ENCODE results near the gene DRD4.

The DRD4 gene

GRCh38 chr11:592501-592900, 44.6 kb upstream of the DRD4 start:
- no peaks in the 10 kb centered on the region for H3K4me1 ChIP-seq
- H3K27me3 ChIP-seq: no peaks in the 10 kb centered on the region
- intact Hi-C loops (cut with DNase I; ENCODE audit: low total_unique reads): no loop called here
- peaks cover 51 to 100% (median 97%) of the 10 kb centered on the region in 3 donors for H3K36me3 ChIP-seq
- no peak overlapping the region for H3K27ac ChIP-seq
- TF ChIP-seq, protein P1, sequence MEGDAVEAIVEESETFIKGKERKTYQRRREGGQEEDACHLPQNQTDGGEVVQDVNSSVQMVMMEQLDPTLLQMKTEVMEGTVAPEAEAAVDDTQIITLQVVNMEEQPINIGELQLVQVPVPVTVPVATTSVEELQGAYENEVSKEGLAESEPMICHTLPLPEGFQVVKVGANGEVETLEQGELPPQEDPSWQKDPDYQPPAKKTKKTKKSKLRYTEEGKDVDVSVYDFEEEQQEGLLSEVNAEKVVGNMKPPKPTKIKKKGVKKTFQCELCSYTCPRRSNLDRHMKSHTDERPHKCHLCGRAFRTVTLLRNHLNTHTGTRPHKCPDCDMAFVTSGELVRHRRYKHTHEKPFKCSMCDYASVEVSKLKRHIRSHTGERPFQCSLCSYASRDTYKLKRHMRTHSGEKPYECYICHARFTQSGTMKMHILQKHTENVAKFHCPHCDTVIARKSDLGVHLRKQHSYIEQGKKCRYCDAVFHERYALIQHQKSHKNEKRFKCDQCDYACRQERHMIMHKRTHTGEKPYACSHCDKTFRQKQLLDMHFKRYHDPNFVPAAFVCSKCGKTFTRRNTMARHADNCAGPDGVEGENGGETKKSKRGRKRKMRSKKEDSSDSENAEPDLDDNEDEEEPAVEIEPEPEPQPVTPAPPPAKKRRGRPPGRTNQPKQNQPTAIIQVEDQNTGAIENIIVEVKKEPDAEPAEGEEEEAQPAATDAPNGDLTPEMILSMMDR (IDR thresholded peaks at IDR 0.05): no peak
- no peak overlapping the region for H3K4me3 ChIP-seq
- no peaks in the 10 kb centered on the region for H3K9me3 ChIP-seq
- DNase-seq: no peak

DNA sequence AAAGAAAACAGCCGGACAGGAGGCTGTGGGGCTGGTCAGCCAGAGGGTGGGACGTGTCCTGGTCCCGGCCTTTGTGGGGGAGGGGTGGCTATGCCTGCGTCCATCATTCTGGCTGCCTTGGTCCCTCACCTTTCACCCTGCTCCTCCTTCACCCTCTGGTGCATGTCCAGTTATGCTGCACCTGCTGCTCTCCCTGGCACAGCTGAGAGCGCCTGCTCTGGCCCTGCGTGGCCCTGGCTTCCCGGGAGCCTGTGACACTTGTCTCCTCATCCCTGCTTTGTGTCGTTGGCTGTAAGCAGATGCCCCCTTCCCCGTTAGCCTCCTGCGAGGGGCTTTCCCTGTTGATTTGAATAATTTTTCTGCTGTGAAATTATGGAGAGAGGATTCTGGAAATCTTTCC, 44.2 kb upstream of the DRD4 start:
- Histone ChIP-seq H3K4me3 (no peak overlapping the region), H3K36me3 (peaks cover 51 to 100% (median 97%) of the 10 kb centered on the region in 3 donors), H3K9me3 (no peaks in the 10 kb centered on the region), H3K27me3 (no peaks in the 10 kb centered on the region), H3K27ac (no peak overlapping the region), H3K4me1 (no peaks in the 10 kb centered on the region)
- DNase-seq: no peak
- TF ChIP-seq, protein P1 (IDR thresholded peaks at IDR 0.05): no peak
- intact Hi-C loops (cut with DNase I; ENCODE audit: low total_unique reads): no loop called here

GRCh38 chr11:593347-593746, 43.7 kb upstream of the DRD4 start:
- peaks cover 53 to 100% (median 97%) of the 10 kb centered on the region in 3 donors for H3K36me3 ChIP-seq
- DNase-seq: no peak
- no peak overlapping the region for H3K4me3 ChIP-seq
- no peaks in the 10 kb centered on the region for H3K9me3 ChIP-seq
- intact Hi-C loops (cut with DNase I; ENCODE audit: low total_unique reads): no loop called here
- no peaks in the 10 kb centered on the region for H3K4me1 ChIP-seq
- TF ChIP-seq, protein P1 (IDR thresholded peaks at IDR 0.05): no peak
- no peak overlapping the region for H3K27ac ChIP-seq
- no peaks in the 10 kb centered on the region for H3K27me3 ChIP-seq

DNA sequence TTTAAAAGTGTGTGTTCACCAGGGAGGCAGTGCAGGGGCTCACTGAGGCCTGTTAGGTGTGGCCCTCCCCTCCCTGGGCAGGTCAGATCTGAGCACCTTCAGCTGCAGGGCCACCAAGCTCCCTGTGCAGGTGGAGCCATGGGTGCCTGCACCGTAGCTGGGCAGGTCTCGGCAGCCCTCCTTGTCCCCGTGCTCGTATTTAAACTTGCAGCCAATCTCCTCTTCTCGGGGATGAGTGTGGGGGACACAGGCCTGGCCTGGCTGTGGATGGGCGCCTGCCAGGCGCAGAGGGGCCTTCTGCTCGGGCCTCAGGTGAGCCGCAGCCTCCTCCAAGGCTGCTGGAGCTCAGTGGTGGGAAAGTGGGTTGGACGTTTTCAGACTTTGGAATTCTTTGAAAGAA, 41.7 kb upstream of the DRD4 start:
- no peak for DNase-seq
- no peak overlapping the region for H3K4me3 ChIP-seq
- intact Hi-C loops (cut with DNase I; ENCODE audit: low total_unique reads): no loop called here
- TF ChIP-seq, protein P1 (IDR thresholded peaks at IDR 0.05): no peak
- H3K9me3 ChIP-seq: no peaks in the 10 kb centered on the region
- H3K4me1 ChIP-seq: no peaks in the 10 kb centered on the region
- H3K27me3 ChIP-seq: no peaks in the 10 kb centered on the region
- no peak overlapping the region for H3K27ac ChIP-seq
- H3K36me3 ChIP-seq: peaks cover 69 to 100% (median 94%) of the 10 kb centered on the region in 3 donors

DNA sequence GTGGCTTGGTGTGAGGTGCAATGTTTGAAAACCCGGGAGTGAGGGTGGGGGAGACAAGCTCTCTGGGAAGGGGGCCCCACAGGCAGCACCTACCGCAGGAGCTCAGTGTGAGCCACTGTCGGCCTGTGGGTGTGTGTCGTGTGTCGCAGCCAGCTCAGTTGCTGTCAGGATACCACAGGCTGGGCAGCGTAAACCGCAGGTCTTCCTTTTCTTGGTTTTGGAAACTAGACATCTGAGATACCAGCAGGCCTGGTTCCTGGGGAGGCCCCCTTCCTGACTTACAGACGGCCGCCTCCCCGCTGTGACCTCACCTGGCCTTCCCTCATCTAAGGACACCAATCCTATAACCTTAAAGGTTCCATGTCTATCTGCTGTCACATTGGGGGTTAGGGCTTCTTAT, 40.7 kb upstream of the DRD4 start:
- no peaks in the 10 kb centered on the region for H3K4me1 ChIP-seq
- H3K9me3 ChIP-seq: no peaks in the 10 kb centered on the region
- TF ChIP-seq, protein P1 (IDR thresholded peaks at IDR 0.05): no peak
- peaks cover 75 to 100% (median 93%) of the 10 kb centered on the region in 3 donors for H3K36me3 ChIP-seq
- no peak overlapping the region for H3K4me3 ChIP-seq
- no peaks in the 10 kb centered on the region for H3K27me3 ChIP-seq
- no peak overlapping the region for H3K27ac ChIP-seq
- intact Hi-C loops (cut with DNase I; ENCODE audit: low total_unique reads): no loop called here
- DNase-seq: no peak

DNA sequence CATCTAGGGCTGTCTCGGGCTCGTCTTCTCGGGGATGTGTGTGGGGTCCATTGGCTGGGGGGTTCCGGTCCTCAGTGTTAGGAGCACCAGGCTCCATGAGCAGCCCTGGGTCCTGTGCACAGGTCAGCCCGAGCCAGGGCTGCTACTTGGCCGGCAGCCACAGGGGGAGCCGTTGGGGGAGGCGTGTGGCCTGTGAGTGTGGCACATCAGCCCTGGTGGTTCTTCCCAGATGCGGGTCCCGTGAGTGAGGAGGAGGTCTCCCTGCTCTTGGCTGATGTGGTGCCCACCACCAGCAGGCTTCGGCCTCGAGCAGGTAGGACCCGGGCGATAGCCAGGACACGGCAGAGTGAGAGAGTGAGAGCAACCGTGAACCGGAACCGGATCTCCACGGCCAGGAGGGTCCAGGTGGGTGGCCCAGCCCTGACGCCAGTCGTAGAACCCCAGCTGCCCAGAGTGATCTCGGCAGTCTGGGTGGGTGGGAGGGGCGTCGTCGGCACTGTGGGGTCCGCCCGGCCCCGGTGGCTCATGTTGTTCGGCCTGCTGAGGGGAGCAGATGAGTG, 39.8 kb upstream of the DRD4 start:
- no peak overlapping the region for H3K4me3 ChIP-seq
- H3K36me3 ChIP-seq: peaks cover 78 to 100% (median 93%) of the 10 kb centered on the region in 3 donors
- H3K9me3 ChIP-seq: no peaks in the 10 kb centered on the region
- no peak for DNase-seq
- TF ChIP-seq, protein P1 (IDR thresholded peaks at IDR 0.05): no peak
- H3K27ac ChIP-seq: no peak overlapping the region
- no peaks in the 10 kb centered on the region for H3K27me3 ChIP-seq
- H3K4me1 ChIP-seq: no peaks in the 10 kb centered on the region
- intact Hi-C loops (cut with DNase I; ENCODE audit: low total_unique reads): no loop called here
